ENCODE results near the gene TNFAIP8L2. TPM values are rescaled to one million over a fixed set of nuclear protein-coding genes. Genes with fewer than 3 reads are reported as not detected.
A peak's percentile ranks its signal among the peaks of the same experiment; 100 is the strongest.

TNFAIP8L2 gene
- total RNA-seq, 1 experiment from 2014 or later = not detected

GRCh38 chr1:151145304-151146071 lies 11.0 kb upstream of the TNFAIP8L2 start:
- intact Hi-C loops (cut with micrococcal nuclease; ENCODE audit: unreplicated experiment) = no loop called here
- in situ Hi-C loops (cut with HindIII; ENCODE audit: low pct_unique_long_range_greater_than_20kb, low sequenced_read_pairs) = no loop called here
- DNase-seq (ENCODE audit: low read depth, low spot score) (no peak), ATAC-seq (no peak; the same call in 1 of the 2 replicates)
- Histone ChIP-seq H3K4me1 (ENCODE audit: control insufficient read depth, insufficient read depth, low read length) (peaks cover 7% of the 10 kb centered on the region; the same call in 1 of the 2 replicates), H3K27ac (ENCODE audit: low read length) (no peak overlapping the region), H3K27me3 (ENCODE audit: control insufficient read depth, insufficient read depth, low read length) (no peaks in the 10 kb centered on the region), H3K36me3 (ENCODE audit: control insufficient read depth, insufficient read depth, low read length) (no peaks in the 10 kb centered on the region), H3K4me3 (ENCODE audit: low read depth in 2 of 2, low read length in 2 of 2) (peak overlapping the region; percentile 69 to 82), H3K9me3 (ENCODE audit: control insufficient read depth, insufficient read depth, low read depth, low read length) (no peaks in the 10 kb centered on the region)
- ChIA-PET CTCF (interaction anchor here (0.6 to 0.9 kb wide), 2 partner anchors 46 to 58 kb away, joined by 6 to 9 read pairs; no protein-coding TSS in a partner anchor), POLR2A (no interaction called here)
- BruUV-seq (replicated peaks) = no TSS peak
- TF ChIP-seq POLR2AphosphoS5 (IDR thresholded peaks at IDR 0.05; ENCODE audit: low read depth, low read length) (no peak), CTCF (IDR thresholded peaks at IDR 0.05) (no peak), TCF7L2 (IDR thresholded peaks at IDR 0.05; ENCODE audit: low read depth, low read length) (no peak), SIN3A (IDR thresholded peaks at IDR 0.05; ENCODE audit: borderline replicate concordance, insufficient read depth, low read depth, low read length) (no peak)
- TF ChIP-seq, protein P1, sequence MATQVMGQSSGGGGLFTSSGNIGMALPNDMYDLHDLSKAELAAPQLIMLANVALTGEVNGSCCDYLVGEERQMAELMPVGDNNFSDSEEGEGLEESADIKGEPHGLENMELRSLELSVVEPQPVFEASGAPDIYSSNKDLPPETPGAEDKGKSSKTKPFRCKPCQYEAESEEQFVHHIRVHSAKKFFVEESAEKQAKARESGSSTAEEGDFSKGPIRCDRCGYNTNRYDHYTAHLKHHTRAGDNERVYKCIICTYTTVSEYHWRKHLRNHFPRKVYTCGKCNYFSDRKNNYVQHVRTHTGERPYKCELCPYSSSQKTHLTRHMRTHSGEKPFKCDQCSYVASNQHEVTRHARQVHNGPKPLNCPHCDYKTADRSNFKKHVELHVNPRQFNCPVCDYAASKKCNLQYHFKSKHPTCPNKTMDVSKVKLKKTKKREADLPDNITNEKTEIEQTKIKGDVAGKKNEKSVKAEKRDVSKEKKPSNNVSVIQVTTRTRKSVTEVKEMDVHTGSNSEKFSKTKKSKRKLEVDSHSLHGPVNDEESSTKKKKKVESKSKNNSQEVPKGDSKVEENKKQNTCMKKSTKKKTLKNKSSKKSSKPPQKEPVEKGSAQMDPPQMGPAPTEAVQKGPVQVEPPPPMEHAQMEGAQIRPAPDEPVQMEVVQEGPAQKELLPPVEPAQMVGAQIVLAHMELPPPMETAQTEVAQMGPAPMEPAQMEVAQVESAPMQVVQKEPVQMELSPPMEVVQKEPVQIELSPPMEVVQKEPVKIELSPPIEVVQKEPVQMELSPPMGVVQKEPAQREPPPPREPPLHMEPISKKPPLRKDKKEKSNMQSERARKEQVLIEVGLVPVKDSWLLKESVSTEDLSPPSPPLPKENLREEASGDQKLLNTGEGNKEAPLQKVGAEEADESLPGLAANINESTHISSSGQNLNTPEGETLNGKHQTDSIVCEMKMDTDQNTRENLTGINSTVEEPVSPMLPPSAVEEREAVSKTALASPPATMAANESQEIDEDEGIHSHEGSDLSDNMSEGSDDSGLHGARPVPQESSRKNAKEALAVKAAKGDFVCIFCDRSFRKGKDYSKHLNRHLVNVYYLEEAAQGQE (IDR thresholded peaks at IDR 0.05; ENCODE audit: insufficient read depth in 1 of 2, low read depth in 2 of 2, low read length in 1 of 2) = no peak

DNA sequence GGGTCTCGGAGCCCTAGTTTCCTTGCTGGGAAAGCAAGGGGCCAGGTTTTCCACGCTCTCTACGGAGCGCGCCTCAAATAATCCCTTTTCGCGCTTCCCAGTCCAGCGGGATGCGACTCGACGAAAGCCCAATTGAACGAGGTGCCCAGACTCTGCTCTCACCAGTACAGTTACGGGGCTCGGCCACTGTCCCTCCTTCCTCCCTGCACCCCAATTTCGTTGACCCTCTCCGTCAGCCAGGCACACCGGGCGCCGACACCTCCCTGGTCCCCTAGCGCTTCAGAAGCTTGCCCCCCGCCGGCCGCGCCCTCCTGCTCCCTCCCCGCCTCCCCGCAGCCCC lies 10.4 kb upstream of the TNFAIP8L2 start:
- DNase-seq (ENCODE audit: low read depth, low spot score) (no peak), ATAC-seq (peak; percentile 7)
- TF ChIP-seq, protein P1 (IDR thresholded peaks at IDR 0.05; ENCODE audit: insufficient read depth in 1 of 2, low read depth in 2 of 2, low read length in 1 of 2) = no peak
- TF ChIP-seq CTCF (IDR thresholded peaks at IDR 0.05) (no peak), TCF7L2 (IDR thresholded peaks at IDR 0.05; ENCODE audit: low read depth, low read length) (no peak), SIN3A (IDR thresholded peaks at IDR 0.05; ENCODE audit: borderline replicate concordance, insufficient read depth, low read depth, low read length) (no peak), POLR2AphosphoS5 (IDR thresholded peaks at IDR 0.05; ENCODE audit: low read depth, low read length) (no peak)
- Histone ChIP-seq H3K36me3 (ENCODE audit: control insufficient read depth, insufficient read depth, low read length) (no peaks in the 10 kb centered on the region), H3K9me3 (ENCODE audit: control insufficient read depth, insufficient read depth, low read depth, low read length) (no peaks in the 10 kb centered on the region), H3K27me3 (ENCODE audit: control insufficient read depth, insufficient read depth, low read length) (no peaks in the 10 kb centered on the region), H3K4me1 (ENCODE audit: control insufficient read depth, insufficient read depth, low read length) (peaks cover 7% of the 10 kb centered on the region; the same call in 1 of the 2 replicates), H3K27ac (ENCODE audit: low read length) (no peak overlapping the region), H3K4me3 (ENCODE audit: low read depth in 2 of 2, low read length in 2 of 2) (peak overlapping the region; percentile 69 to 82)
- in situ Hi-C loops (cut with HindIII; ENCODE audit: low pct_unique_long_range_greater_than_20kb, low sequenced_read_pairs) = no loop called here
- ChIA-PET CTCF (no interaction called here), POLR2A (no interaction called here)
- BruUV-seq (replicated peaks) = no TSS peak
- intact Hi-C loops (cut with micrococcal nuclease; ENCODE audit: unreplicated experiment) = no loop called here
